T-helper 22 cell (primary cell): ENCODE results near the gene SEC63.
"Not testable (repeated sequence)": the region's sequence is repeated elsewhere in the genome, so short reads cannot be mapped to it uniquely, and the experiment has no call there.

Experiments used
- DNase-seq: peaks from one replicate; pipeline ENCODE4 v3.0.0-alpha.2; 2020; ENCODE audit warnings: low read depth

SEC63 gene, protein sequence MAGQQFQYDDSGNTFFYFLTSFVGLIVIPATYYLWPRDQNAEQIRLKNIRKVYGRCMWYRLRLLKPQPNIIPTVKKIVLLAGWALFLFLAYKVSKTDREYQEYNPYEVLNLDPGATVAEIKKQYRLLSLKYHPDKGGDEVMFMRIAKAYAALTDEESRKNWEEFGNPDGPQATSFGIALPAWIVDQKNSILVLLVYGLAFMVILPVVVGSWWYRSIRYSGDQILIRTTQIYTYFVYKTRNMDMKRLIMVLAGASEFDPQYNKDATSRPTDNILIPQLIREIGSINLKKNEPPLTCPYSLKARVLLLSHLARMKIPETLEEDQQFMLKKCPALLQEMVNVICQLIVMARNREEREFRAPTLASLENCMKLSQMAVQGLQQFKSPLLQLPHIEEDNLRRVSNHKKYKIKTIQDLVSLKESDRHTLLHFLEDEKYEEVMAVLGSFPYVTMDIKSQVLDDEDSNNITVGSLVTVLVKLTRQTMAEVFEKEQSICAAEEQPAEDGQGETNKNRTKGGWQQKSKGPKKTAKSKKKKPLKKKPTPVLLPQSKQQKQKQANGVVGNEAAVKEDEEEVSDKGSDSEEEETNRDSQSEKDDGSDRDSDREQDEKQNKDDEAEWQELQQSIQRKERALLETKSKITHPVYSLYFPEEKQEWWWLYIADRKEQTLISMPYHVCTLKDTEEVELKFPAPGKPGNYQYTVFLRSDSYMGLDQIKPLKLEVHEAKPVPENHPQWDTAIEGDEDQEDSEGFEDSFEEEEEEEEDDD

DNA sequence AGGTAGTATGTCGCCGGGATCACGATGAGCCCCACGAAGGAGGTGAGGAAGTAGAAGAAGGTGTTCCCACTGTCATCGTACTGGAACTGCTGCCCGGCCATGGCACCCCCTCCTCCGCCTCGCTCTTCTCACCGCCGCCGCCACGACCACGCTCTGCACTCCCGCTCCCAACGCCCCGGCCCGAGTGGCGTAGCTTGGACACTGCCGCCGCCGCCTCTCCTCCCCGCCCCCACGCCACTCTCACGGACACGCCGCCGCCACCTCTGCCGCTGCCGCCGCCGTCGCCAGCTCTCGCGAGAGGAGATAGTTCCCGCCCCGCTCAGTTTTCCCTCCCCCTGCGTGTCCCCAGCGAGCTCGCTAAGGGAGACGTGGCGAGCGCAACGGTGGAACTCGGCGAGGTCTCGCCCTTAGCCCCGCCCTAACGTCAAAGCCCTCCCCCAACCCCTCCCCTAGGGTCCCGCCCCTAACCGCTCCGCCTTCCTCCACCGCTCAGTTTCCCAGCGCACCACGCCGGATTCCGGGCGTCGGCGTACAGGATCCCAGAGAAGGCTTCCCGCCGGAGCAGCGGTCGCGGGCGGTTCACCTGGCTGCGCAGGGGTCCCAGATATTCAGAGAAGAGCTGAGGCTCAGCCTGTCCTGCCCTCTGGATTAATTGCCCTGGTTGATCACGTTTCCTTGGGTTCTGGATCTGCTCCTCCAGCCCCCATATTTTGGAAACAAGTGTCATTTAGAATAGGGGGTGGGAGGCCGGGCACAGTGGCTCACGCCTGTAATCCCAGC is at the start of gene SEC63:
SEC63 (minus strand) TSS at position 300 of the 780 bp plus-strand sequence; CDS start at position 101, 199 bp downstream.
- DNase-seq: peak; percentile 93

DNA sequence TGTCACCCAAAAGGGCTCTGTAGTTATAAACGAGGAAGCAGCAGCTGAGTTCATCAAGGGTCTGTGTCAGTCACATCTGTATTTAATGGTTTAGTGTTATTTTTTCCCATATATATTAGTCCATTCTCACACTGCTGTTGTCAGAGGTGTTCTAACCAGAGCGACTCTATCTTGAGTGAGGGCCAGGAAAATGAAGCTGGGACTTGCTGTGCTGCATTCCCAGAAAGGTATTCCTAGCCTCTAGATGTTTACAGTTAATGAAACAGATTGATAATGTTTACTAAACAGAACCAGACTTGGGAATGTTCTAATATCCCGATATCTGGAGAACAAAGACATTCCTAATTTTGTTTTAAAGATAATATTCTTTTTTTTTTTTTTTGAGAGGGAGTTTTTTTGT is 48.0 kb upstream of the SEC63 start:
- no peak for DNase-seq

DNA sequence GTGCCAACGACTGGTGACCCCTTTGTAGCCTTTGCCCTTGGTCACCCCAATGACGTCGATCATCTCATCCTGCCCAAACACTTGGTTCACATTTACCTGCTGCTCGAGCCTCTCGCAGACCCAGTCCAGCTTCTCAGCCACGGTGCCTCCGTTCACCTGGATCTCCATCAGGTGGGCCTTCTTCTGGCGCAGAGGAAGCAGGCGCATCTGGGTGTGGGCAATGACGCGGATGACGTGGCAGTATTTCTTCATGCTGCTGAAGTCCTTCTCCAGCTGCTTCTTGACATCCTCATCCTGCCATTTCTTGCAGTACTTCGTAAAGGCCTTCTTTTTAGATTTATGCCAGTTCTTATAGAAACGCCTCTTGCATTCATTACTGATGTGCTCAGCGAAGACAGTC is 46.9 kb upstream of the SEC63 start:
- no peak for DNase-seq

DNA sequence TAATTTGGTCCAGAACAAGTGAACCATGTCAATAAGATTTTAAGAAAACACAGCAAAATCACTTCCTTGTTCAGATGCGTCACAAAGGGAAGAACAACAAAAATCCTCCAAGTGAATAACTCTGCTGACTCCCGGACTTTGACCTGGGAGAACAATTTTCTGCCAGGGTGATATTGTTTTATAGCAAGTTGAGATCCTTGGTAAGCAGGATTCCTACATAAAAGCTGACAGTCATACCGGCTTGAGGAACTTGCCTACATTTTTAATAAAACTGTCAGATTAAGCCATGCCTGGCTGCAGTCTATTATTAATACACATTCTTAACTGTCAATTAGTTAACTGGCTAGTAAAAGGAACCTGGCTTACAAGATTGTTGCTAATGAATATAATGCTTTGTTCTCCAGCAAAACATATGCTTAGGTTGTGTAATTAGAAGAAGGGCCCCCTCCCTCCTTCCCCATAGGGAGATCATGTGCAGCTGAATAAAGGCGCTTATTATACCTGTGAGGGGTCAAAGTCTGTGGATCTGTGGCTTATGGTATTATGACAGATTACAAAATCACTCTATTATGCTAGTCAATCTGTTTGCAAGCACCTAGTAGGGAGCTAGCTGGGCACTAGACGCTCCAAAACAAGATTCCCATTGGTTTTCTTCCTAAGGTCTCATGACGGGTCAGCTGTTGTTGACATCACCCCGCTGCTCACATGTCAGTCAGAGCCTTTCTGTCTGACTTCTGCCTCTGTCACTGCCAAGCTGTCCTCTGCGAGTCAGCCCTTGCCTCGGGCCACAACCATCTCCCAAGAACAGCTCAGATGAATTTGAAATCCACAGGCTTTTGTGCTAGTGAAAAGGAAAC is 44.6 kb upstream of the SEC63 start:
- no peak for DNase-seq

DNA sequence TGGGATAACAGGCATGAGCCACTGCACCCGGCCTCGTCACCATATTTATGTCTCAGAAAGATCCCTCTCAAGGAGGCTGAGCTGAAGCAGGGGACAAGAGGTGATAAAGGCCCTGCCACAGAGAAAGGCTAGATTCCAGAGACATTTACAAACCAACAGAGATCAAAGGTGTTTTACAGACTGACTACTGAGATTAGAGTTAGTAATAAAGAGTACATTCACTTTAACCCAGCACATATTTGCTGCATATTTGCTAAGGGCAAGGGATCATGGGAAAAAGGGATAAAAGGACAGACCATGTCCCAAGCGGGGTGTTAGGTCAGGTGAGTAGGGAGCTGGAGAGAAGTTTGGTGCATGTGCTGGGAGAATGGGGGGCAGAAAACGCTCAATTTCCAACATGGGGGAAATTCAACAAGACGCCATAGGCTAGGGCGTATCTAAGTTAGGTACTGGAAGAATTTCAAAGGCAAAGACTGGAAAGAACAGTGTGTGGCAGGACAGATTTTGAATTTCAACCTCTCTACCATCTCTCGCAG is 43.8 kb upstream of the SEC63 start:
- no peak for DNase-seq

DNA sequence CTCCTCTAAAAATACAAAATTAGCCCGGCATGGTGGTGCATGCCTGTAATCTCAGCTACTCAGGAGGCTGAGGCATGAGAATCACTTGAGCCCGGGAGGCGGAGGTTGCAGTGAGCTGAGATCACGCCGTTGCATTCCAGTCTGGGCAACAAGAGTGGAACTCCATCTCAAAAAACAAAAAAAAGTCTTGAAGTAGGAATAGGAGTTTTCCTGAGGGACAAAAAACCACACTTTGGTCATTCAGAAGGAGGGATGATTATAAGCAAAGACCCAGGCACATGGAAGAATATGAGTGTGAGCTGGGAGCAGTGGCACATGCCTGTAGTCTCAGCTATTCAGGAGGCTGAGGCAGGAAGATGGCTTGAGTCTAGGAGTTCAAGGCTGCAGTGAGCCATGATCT is 42.3 kb upstream of the SEC63 start:
- not testable (repeated sequence) for DNase-seq

DNA sequence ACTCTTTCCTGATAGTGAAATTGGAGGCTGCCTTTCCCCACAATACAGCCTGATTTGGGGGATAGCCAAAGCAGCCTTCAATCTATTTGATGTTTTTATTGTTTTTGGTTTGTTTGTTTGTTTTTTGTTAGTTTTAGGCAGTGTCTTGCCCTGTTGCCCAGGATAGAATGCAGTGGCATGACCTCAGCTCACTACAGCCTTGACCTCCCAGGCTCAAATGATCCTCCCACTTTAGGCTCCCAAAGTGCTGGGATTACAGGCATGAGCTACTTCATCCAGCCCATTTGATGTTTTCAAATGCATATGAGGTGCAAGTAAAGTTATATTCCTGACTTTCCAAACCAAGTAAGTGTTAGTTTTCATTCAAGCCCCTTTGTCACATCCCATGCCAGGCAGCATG is 41.3 kb upstream of the SEC63 start:
- no peak for DNase-seq

DNA sequence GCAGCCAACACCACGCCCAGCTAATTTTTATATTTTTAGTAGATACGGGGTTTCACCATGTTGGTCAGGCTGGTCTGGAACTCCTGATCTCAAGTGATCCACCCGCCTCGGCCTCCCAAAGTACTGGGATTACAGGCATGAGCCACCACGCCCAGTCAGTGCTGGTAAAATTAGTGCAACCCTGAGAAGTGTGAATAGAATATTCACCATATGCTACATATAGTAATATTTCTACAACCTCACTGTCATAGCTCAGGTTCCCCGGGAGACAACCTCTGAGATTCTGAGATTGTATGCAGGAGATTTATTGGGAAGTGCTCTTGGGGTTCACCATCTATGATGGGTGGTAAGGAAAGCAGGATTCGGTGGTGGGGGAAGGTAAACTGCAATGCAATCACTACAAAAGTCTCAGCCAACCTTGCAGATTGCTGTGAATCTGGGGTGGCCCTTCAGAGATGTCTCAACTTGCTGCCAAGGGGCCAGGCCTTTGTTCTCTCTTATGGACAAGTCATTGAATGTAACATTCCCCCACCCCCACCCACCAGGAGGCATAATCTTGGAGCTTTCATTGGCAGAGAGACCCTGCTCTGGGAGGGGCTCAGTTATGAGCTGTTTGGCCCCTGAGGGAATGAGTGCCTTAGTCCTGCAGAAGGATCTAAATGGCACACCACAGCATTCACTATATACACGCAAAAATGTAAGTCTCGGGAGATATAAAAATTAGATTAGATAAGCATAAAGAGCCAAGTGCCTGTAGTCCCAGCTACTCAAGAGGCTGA is 34.0 kb upstream of the SEC63 start:
- DNase-seq: no peak

DNA sequence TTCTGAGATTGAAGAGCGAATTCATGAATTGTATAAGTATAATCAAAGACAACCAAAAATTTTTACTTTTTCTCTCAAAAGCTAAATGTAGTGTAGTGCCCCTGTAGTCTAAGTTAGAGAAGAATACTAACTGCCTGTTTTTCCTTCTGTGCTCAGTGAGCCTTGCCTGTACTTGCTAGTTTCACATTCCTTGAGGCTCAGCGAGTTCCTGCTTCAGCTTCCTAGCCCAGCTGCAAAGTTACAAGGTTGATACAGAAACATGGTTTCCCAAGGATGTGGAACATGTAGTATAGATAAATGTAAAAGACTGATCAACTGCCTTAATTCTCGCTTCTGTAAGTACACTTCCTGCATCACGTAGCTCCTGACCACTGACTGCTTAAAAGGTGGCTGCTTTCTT is 33.1 kb upstream of the SEC63 start:
- DNase-seq: no peak

DNA sequence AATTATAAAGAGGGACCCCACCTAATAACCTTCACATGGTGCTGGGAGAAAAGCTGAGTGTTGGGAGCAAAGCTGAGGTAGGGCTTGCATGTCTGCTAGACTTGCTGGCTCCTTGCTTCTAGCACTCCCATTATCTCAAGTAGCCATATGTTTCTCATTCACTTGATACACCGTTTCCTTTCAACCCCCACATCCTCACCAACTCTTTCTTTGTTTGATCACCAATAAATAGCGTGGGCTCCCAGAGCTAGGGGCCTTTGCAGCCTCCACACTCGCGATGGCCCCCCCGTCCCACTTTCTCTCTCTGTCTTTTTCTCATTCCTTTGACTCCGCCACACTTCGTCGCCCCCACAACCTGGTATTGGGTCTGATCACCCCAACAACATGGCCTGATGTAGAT is 32.6 kb upstream of the SEC63 start:
- not testable (repeated sequence) for DNase-seq

DNA sequence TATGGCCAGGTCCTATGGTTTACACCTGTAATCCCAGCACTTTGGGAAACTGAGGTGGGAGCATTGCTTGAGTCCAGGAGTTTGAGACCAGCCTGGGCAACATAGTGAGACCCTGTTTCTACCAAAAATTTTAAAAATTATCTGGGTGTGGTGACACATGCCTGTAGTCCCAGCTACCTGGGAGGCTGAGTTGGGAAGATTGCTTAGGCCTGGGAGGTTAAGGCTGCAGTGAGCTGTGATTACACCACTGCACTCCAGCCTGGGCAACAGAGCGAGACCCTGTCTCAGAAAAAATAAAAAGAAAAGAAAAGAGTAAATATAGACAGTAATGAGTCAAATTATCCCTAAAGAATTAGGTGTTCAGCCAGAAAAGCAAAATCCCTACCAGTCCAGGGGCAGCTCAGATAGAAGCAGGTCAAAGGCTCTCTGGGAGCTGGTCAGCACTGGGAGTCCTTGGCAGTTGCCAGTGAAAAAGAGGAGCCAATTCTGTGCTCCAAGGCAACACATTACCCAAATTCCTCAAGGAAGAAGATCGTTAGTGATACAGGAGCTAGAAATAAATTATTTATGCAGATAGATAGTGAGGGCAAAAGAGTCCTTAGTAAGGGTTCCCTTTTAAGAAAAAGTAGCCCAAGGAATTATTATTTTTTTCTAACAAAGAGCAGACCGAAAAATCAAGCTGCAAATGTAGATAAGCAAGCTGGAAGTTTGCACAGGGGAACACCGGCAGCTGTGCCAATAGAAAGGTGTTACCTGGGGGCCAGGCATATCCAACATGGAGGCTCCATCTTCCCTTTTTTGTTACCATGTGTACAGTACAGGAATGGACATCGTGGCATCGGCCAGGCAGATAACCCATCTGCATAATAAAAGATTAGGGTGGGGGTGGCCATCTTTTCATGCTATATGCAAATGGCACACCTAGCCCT is 31.4 kb upstream of the SEC63 start:
- no peak for DNase-seq

DNA sequence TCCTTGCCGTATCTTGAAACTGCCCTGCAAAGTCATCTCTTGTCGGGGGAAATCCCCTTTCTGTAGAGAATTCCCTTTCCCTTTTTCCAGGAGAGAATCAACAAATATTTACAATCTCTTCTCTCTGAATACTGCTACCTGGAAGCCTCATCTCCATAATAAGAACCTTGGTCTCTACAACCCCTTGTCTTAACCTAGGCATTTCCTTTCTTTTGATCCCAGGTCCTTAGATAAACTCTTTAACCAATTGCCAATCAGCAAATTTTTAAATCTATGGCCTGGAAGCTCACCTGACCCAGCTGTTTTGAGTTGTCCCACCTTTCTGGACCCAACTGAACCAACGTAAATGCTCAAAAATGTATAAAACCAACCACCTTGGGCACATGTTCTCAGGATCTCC is 30.6 kb upstream of the SEC63 start:
- no peak for DNase-seq

DNA sequence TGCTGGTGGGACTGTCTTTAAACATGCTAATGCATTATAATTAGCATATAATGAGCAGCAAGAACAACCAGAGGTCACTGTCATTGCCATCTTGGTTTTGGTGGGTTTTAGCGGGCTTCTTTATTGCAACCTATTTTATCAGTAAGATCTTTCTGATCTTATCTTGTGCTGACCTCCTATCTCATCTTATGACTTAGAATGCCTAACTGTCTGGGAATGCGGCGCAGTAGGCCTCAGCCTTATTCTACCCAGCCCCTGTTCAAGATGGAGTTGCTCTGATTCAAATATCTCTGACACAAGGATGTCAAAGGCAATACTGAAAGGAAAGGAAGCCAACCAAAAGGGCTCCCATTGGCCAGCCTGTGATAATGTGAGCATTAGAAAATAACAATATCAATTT is 29.8 kb upstream of the SEC63 start:
- no peak for DNase-seq

DNA sequence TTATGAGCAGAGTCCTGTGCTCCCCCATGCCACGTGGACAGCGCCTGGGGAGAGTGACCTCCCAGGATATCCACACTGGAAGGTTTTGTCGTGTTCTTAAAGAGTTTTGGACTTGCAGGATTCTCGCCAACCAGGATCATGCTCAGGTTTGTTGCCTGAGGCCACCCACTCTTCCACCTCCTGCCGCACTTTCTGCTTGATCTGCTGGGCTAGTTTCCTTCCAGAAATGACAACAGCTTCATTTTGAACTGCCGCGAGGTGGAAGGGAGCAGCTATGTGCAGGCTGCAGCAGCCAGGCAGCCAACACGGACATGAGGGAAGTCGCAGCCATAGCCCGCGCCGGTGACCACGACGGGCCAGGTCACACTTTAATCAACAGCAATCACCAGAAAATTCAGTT is 27.7 kb upstream of the SEC63 start:
- DNase-seq: no peak

DNA sequence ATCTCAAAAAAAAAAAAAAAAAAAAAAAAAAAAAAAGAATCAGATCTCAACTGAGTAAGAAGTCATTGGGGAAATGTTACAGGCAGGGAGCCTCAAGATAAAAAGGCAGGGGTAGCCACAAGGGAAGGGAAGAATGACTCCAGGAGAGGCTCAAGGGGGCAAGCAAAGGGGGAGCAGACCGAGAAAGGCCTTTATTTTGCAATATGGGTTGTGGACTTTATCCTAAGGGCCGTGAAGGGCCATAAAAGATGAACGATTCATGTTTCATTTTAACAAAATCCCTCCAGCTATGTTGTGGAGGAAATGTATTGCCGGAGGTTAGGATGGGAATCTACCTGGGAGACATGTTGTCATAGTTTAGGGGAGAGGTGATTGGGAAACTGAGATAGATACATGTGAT is 25.8 kb upstream of the SEC63 start:
- DNase-seq: no peak

DNA sequence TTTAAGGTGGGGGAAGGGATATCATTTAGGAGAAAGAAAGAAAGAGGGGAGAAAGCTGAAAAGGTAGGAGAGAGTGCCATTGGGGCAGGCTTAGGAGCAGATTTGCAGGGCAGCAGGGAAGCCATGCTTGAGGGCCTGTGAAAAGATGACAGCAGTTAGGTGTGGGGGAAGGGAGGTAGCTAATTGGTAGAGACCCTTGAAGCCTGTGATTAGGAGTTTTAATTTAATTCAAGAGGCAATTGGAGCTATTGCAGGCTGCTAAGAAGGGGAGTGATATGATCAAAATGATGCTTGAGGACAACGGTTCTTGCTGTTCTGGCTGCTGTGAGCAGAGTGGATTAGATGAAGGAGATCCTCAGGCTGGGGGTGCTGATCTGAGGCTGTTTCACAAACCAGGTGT is 24.5 kb upstream of the SEC63 start:
- DNase-seq: no peak

DNA sequence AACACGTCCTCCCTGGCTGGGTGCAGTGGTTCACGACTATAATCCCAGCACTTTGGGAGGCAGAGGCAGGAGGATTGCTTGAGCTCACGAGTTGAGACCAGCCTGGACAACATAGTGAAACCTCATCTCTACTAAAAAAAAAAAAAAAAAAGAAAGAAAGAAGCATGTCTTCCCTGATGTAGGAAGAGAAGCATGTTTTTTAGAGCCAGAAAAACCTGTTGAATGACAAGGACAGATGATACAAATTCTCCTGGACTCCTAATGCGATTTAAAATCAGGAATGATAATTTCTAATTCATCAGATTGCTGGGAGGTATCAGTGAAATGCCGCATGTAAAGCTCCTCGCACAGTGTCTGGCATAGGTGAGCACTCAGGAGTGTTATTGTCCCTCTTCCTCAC is 23.7 kb upstream of the SEC63 start:
- no peak for DNase-seq

DNA sequence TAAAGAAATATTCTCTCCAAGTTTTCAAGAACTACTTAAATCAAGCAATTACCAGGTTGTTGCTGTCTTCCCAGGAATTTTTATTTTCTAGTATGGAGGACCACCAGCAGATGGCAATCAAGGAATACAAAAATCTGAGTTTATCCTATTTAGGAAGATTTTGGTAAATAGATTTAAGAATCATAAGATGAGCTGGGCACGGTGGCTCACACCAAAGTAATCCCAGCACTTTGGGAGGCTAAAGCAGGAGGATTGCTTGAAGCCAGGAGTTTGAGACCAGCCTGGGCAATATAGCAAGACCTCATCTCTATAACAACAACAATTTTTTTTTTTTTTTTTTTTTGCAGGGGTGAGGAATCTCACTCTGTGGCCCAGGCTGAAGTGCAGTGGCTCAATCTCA is 19.3 kb upstream of the SEC63 start:
- DNase-seq: no peak

DNA sequence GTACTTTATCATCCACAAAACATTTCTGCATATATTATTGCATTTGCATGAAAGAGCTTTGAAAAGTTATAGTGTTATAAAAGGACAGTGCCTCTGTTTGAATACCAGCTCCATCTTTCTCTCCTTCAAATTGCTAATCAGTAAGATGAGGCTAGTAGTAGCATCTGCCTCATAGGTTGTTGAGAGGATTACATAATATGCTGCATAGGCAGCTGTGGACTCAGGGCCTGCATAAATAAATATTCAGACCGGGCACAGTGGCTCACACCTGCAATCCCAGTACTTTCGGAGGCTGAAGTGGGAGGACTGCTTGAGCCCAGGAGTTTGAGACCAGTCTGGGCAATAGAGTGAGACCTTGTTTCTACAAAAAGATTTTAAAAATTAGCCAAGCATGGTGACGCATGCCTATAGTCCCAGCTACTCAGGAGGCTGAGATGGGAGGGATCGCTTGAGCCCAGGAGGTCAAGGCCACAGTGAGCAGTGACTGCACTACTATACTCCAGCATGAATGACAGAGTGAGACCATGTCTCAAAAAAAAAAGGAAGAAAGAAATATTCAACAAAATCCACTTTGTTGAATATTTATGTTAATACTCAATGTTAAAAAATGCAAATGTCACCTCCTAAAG is 18.3 kb upstream of the SEC63 start:
- no peak for DNase-seq
